HTR-8/SVneo (cell line): ENCODE data around the gene SKAP2.

Source experiments
- DNase-seq: peaks from one replicate; pipeline ENCODE4 v3.0.0; 2011; ENCODE audit warnings: low spot score, mixed read lengths; ENCODE audit not compliant: insufficient read length
- FAIRE-seq: peaks from 2 replicates; lab custom pipeline; 2011; peaks lifted over from hg19 to GRCh38; lab: Jason Lieb, UNC

The SKAP2 gene, protein sequence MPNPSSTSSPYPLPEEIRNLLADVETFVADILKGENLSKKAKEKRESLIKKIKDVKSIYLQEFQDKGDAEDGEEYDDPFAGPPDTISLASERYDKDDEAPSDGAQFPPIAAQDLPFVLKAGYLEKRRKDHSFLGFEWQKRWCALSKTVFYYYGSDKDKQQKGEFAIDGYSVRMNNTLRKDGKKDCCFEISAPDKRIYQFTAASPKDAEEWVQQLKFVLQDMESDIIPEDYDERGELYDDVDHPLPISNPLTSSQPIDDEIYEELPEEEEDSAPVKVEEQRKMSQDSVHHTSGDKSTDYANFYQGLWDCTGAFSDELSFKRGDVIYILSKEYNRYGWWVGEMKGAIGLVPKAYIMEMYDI

DNA sequence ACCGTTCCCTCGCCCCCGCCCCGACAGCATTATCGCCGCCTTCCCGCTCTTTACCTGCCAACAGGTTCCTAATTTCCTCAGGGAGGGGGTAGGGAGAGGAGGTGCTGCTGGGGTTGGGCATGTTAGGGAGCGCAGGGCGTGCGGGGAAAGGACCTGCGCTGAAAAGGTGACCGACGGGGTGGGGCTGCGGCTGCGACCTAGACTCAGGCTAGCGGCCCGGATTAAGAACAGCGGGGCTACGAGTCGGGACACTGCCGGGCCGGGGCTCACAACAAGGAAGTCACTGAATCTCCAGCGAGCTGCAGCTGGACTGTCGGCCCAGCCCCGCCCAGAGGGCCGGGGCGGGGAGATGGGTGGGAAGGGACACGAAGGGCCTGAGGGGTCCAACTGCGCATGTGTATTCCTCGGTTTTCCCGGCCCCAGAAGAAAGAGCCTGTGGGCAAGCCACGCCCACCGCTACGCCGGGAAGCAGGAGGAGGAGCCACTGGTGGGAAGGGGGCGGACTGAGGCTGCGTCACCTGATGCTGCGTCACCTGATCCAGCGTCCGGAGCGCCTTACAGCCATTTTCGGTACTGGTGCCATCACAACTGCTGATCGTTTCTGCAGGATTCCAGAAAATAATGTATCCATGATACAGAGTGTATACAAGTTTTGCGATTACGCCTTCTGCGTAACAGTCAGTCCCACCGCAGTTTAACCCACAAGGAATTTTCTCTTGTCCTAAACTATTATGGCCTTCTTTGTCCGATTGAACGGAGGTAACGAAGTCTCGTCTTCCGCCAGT lies at the start of gene SKAP2:
Gene SKAP2, minus strand, starts transcription at position 282 of the 785 bp plus-strand sequence. Its CDS starts 161 bp downstream, at position 121.
- FAIRE-seq = peak; percentile 97
- peak; percentile 95 for DNase-seq

DNA sequence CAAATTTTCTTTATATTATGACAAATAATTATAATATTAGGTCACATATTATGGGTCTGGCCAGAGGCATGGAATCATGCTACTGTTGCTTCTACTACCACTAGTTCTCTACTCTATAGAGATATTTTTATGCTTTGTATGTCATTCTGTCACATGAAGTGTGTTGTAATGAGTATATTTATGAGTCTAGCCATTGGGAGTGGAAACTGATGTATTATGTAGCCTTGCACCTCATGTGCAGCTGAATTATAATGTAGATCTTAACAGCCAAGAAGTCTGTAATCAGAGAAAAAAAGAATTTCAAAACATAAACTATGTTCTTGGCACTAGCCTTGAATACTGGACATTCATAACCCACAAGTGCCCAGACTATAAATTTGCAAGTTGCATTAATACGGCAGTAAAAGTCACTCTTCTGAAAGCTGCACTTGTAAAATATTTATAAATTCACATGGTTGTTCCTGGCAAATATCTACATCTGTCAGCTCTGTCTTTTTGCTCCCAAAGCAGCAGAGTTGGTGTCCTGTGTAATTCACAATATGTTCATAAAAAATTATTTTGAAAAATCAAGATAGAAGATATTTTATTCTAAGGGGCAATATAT lies 48.6 kb upstream of the SKAP2 start:
- DNase-seq (no peak), FAIRE-seq (no peak)

DNA sequence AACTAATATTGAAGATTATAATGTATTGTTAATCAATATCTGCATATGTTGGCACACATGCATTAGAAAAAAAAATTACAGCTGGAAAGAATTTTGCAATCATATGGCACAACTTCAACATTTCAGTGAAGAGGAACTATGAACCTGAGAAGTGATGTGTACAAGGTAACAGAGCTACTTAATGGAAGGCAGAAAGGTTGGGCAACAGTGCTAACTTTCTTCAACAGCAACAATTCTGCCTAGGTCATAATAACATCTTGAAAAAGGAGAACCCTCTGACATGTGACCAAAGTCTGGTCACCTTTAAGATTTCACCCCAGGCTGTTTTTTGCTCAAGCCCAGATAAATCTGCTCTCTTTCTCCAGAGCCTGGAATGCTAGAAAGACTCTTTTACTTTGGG lies 47.9 kb upstream of the SKAP2 start:
- no peak for DNase-seq
- FAIRE-seq = no peak

DNA sequence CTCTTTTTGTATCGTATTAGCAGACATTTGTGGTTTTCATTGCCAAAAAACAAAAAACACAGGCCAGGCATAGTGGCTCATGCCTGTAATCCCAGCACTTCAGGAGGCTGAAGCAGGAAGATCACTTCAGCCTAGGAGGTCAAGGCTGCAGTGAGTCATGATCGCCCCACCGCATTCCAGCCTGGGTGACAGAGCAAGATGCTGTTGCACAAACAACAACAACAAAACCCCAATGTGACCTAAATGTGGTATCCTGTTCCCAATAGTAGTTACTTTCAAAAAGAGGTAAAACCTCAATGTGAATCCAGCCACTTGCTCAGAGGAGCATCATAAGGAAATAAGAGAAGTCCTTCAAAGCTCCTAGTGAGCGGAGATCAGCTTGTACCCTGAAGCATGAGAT lies 45.8 kb upstream of the SKAP2 start:
- FAIRE-seq (peak; percentile 20), DNase-seq (peak; percentile 33)

DNA sequence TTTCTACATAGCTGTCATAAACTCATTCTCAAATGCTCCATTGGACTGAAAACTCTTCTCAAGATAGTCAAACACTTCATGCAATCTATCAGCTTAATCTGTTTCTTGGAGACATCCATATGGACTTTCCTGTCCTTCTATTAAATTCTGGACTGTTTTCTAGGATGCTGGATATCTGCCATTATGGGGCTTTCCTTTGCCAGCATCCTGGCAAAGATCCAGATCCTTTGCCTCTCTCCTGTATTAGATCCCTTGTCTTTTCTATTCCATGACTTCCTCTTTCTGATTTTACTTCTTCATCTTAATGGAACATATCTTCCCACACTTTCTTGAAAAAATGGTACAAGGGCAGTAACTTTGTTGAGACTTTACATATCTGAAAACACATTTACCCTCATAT lies 35.9 kb upstream of the SKAP2 start:
- DNase-seq = no peak

GRCh38 chr7:26899519-26899918 lies 35.1 kb upstream of the SKAP2 start:
- FAIRE-seq = no peak
- no peak for DNase-seq

More for the DNA sequence above, 35.9 kb upstream of the SKAP2 start:
- no peak for FAIRE-seq

GRCh38 chr7:26898891-26899290 lies 34.5 kb upstream of the SKAP2 start:
- FAIRE-seq (no peak), DNase-seq (no peak)

GRCh38 chr7:26897928-26898327 lies 33.5 kb upstream of the SKAP2 start:
- DNase-seq (no peak), FAIRE-seq (no peak)

DNA sequence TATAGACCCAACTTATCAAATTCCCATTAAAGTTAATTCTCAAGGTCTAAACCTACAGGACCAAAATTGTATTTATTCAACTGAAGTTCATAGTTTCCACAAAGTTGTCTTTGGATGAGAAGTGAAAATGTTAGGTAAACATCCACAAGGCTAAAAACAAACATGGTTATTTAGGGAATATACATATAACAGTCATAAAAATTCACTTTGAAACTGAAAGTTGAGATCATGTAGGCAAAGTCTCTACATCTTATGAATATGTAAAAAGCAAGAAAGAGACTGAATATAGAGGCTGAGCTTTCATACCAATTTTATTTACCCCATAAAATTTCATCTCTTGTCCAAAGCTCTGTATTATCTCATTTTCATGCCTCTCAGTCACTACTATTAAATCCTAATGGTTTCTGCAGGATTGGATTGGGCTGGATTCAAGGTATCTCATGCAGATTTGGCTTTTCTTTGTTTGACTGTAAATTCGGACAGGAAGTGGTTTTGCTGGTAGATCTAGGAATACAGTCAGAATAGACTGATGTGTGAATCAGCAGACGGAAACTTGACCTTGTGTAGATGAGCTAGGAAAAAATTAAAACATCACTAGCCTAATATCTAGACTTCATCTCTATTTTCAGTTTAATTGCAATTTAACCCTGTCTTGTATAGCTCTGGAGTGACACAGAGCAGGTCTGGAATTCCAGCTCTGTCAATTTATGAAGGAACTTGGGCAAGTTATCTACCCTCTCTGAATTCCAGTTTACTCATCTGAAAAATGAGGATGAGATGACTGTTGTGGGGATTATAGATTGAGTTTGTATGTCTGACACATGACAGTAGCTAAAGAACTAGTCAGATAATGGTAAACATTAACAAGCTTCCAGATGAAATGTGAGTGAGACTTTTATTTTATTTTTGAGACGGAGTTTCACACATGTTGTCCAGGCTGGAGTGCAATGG lies 27.3 kb upstream of the SKAP2 start:
- DNase-seq (peak; percentile 28), FAIRE-seq (no peak)

- no peak for FAIRE-seq
Measured at GRCh38 chr7:26880852-26881251, 16.5 kb upstream of the SKAP2 start.

DNA sequence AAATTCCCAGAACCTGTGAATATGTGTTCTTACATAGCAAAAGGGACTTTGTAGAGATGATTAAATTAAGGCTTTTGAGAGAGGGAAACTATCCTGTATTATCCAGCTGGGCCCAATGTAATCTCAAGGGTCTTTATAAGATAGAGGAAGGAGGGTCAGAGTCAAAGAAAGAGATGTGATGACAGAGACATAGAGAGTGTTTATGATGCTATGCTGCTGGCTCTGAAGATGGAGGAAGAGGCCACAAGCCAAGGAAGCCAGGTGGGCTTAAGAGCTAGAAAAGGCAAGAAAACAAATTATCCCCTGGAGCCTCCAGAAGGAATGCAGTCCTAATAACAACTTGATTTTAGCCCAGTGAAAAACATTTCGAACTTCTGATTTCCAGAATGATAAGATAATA lies 15.3 kb upstream of the SKAP2 start:
- FAIRE-seq = no peak
- no peak for DNase-seq

More at GRCh38 chr7:26880852-26881251, 16.5 kb upstream of the SKAP2 start:
- no peak for DNase-seq

DNA sequence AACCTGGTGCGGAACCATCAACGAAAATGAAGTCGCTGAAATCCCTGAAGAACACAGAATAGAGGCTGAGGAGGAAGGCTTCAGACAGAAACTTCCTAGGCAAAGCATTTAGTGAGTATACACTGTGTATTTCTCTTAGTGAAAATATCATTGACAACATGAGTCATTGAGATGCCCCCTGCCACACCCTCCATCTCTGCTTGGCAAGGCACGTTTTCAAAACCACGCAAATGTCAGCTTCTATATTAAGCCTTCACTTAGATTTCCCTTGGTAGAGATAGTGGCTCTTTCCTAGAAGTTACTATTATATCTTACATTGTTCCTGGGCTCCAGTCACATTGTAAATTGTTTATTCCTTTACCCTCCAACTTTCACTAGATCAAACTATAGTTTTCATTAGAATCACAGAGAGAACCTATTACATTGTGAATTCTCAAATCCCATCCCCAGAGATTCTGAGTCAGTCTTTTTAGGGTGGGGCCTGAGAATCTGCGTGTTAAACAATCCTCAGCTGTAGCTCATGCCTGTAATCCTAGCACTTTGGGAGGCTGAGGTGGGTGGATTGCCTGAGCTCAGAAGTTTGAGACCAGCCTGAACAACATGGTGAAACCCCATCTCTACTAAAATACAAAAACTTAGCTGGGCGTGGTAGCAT lies 4.6 kb upstream of the SKAP2 start:
- no peak for DNase-seq
- no peak for FAIRE-seq

DNA sequence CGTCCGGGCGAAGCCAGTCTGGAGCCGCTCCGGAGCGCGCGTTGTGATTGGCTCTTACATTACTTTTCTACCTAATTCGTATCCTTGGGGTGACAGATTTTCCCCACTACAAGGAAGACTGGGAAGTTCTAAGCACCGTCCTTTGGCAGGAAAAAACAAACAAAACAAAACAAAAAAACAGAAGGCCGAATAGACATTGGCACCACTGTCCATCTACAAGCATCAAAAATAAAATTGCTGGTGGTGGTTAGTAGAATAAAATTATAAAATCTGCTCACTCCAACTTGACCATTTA lies 651 bp upstream of the SKAP2 start:
- no peak for DNase-seq
- FAIRE-seq = no peak

- DNase-seq (no peak), FAIRE-seq (peak; percentile 46)
Measured at GRCh38 chr7:26863518-26864308, 677 bp downstream of the SKAP2 start.

- no peak for DNase-seq
- no peak for FAIRE-seq
Measured at GRCh38 chr7:26862834-26863233, 1.6 kb downstream of the SKAP2 start.

DNA sequence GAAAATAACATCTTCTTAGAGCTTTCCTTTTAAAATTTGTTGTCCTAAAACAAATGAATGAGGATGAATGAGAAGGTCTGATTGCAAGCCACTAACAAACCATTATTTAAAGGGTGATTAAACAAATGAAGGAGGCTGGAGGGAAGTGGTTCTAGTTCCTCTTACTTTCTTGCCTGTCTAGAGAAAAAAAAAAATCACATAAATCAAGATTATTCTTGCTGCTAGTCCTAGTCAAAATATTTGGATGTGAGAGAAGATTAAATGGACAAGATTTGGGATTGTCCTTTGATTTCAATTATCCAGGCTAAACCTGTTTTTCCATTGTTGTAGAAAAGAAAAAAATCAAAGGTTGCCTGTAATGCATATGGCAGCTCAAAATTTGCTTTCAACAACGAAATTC lies 3.3 kb downstream of the SKAP2 start:
- FAIRE-seq = no peak
- no peak for DNase-seq

GRCh38 chr7:26860361-26860760 lies 4.0 kb downstream of the SKAP2 start:
- no peak for FAIRE-seq
- DNase-seq = no peak

GRCh38 chr7:26859720-26860119 lies 4.7 kb downstream of the SKAP2 start:
- no peak for FAIRE-seq
- DNase-seq = no peak

DNA sequence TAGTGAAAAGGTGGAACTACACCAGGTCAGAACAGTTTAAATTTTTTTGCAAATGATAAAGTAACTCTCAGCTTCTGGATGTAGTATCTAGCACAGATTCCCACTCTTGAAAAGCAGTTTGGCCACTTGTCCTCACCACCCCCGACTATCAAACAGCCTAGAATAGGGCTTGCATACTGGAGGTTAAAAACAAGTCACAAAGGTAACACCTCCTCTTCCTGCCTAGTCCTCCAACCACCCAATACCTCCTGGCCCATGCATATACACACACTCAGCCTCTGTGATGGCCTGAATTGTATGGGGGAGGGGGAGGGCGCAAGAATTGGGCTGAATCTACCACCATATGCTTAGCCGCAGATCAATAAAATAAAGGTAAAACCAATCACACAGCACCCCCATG lies 5.7 kb downstream of the SKAP2 start:
- DNase-seq (no peak), FAIRE-seq (no peak)
